GM19238 (cell line): ENCODE results near the gene NOL9.

Source experiments
- DNase-seq: peaks from one replicate; pipeline ENCODE4 v3.0.0; 2011; ENCODE audit warnings: low spot score; ENCODE audit not compliant: insufficient read length

NOL9 gene

DNA sequence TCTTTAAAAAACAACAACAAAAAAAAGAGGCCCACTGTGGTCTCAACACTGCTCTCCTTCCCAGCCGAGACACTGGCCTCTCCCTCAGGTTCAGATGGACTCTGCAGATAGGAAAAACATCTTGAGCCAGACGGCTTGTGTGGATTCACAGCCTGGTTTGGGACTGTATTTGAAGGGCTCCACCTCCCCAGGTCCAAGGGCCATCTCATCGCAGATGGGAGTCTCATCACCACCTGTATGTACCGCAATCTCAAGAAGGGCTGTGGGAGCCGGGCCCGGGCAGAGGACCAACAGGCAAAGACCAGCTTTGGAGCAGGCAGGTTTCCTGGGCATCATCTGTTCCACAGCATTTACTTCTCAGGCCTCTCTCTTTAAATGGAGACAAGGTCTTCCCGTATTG, 35.7 kb upstream of the NOL9 start:
- DNase-seq = no peak

DNA sequence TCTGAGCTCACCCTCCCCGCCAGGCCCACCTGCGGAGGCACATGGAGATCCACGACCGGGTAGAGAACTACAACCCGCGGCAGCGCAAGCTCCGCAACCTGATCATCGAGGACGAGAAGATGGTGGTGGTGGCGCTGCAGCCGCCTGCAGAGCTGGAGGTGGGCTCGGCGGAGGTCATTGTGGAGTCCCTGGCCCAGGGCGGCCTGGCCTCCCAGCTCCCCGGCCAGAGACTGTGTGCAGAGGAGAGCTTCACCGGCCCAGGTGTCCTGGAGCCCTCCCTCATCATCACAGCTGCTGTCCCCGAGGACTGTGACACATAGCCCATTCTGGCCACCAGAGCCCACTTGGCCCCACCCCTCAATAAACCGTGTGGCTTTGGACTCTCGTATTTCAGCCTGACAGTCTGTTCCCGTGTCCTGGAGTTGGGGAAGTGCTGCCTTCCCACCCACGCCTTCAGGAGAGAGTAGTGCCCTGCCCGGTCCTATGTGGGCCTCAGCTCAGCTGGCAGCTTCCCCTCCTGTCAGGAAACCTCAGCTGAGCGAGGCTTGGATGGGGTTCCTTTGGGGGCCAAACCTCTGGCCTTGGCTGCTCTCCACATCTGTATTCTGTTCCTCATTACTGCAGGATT, 34.7 kb upstream of the NOL9 start:
- DNase-seq = no peak

DNA sequence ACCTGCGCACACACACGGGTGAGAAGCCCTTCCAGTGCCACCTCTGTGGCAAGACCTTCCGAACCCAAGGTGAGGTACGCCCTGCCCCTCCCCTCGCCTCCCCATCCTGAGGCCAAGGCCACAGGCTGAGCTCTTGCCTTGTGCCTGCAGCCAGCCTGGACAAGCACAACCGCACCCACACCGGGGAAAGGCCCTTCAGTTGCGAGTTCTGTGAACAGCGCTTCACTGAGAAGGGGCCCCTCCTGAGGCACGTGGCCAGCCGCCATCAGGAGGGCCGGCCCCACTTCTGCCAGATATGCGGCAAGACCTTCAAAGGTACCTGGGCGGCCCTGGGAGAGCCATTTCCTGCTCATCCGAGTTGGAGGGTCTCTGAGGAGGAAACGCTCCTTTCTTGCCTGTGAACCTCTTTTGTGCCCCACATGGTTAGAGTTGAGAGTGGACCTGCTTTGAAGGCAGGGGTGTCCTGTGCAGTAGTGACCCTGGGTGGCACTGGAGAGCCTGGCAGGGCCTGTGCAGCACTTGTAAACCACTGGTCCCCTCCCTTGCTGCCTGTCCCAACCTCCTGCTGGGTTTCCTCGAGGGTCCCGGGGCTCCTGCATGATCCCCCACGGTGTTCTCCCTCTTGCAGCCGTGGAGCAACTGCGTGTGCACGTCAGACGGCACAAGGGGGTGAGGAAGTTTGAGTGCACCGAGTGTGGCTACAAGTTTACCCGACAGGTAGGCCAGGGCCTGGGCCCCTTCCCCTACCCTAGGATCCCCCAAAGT, 34.0 kb upstream of the NOL9 start:
- no peak for DNase-seq

DNA sequence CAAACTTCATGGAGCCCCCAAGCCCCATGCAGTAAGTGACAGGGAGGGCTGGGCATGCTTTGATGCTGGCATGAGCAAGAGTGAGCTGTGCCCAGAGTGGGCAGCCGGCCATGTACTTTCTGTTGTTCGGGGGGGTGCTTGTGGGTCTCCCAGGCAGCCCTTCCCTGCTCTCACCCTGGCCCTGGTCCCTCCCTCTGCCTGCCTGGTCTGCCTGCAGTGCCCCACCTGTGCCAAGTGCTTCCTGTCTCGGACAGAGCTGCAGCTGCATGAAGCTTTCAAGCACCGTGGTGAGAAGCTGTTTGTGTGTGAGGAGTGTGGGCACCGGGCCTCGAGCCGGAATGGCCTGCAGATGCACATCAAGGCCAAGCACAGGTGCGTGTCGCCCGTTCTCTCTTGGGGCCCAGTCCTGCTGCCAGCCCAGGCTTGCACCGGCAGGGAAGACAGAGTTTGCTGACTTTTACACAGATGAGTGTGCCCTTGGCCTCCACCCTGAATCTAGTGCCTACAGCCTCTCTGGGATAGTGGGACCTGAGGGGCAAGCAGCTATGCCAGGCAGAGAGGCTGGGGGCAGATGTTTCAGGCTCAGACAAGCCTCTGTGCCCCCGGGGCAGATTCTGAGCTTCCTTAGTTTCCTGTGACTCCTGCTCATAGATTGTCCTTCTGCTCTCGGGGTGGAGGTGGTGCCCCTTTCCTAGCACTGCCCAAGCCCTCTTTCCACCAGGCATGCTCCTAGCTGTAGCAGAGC, 33.1 kb upstream of the NOL9 start:
- DNase-seq = no peak

DNA sequence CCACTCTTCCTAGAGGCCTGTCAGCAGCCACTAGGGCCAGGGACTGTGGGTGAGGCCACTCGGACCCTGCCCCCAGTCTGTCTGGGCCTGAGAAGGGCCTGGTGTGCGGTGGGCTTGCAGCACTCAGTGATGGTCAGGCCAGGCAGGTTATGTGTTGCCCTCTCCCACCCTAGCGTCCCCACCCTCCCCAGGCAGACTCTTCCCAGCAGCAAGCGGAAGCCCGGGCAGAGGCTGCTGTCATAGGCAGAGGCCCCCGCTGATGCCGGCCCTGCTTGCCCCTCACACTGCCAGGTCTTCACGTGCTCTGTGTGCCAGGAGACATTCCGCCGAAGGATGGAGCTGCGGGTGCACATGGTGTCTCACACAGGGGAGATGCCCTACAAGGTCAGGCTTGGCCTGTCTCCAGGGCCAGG, 32.1 kb upstream of the NOL9 start:
- DNase-seq = no peak

DNA sequence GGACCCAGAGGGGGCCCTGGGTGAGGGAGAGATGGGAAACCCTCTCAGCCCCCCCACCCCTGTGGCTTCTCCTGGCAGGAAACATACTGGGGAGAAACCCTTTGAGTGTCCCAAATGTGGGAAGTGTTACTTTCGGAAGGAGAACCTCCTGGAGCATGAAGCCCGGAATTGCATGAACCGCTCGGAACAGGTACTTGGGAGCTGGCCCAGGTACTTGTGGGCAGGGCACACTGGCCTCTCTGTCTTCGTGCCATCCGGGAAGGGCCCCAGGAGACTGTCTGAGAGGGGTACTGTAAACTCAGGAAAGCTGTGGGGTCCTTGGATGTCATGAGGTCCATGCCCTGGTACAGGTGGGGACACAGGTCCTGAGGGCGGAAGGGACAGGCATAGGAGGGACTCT, 31.5 kb upstream of the NOL9 start:
- DNase-seq = no peak

DNA sequence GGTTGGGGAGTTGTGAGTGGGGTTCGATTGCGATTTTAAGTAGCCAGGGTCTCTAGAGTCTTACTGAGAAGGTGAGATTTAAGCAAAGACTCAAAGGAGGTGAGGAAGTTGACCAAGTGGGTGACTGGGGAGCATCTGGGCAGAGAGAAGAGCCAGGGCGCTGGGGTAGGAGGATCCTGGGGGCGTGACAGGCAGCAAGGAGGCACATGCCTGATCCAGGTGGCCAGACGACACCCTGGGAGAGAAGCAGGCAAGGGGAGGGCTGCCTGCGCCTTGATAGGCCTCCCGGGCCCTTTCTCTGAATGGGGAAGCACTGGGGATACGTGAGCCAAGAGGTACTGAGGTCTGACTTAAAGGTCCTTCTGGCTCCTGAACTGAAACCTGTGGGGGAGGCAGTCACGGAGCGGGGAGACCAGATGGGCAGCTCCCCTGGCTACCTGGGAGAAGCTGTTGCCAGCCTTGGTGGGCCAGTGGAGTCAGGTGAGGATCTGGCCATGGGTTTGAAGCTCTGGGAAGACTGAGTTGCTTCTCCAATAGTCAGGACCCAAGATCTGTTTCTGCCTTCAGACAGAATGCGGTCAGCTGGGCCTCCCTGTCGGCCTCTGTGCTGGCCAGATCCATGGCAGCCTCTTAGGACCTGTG, 30.9 kb upstream of the NOL9 start:
- DNase-seq = no peak

DNA sequence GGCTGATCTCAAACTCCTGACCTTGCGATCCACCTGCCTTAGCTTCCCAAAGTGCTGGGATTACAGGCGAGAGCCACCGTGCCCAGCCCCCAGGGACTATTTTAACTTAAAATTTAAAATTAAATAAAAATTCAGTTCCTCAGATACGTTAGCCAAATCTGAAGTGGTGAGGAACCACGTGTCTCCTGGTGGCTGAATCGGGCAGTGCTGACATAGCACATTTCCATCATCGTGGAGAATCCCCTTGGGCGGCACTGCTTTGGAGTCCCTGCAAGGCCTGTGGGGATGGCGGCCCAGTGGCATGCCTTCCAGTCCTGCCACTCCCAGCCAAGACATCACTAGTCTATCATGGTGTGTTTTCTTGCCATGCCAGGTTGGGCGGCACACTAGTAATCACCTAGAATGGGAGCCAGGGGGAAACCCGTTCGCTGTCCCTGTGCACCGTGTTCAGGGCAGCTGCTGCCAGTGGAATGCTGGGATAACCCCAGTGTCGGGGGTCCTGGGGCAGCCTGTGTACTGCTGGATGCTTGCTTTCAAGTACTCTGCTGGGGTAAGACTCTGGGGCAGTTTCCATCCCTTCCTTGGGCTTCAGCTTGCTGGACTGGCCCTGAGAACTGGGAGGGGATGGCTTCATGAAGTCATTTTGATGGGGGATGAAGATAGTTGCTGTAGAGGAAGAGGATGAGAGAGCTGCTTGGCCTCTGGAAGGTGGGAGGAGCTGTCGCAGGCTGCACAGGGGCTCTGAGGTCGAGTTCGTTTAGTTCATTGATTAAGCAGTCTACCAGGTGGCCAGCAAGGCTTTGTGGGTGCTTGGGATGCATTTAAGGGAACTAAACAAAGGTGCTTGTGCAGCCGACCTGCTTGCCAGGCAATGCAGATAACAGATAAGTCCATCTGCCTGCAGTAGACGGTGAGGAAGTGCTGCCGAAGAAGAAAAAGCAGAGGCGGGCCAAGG, 30.1 kb upstream of the NOL9 start:
- no peak for DNase-seq

DNA sequence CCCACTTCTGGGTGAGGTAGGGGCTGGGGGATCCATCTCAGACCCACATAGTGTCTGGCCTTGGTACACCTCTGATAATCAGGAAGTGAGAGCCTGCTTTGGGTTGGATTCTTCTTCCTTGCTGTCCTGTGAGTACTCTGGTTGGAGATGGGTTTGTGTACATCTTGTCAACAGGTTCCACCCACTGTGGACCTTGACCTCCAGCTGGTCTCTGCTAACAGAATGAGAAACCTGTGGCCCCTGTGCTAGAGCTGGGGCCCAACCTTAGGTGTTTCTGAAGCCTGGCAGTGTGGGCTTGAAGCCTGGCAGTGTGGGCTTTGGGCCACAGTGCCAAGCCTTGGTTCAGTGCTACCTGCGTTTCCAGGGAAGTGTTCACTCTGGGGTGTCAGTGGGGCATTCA, 28.1 kb upstream of the NOL9 start:
- DNase-seq = no peak

DNA sequence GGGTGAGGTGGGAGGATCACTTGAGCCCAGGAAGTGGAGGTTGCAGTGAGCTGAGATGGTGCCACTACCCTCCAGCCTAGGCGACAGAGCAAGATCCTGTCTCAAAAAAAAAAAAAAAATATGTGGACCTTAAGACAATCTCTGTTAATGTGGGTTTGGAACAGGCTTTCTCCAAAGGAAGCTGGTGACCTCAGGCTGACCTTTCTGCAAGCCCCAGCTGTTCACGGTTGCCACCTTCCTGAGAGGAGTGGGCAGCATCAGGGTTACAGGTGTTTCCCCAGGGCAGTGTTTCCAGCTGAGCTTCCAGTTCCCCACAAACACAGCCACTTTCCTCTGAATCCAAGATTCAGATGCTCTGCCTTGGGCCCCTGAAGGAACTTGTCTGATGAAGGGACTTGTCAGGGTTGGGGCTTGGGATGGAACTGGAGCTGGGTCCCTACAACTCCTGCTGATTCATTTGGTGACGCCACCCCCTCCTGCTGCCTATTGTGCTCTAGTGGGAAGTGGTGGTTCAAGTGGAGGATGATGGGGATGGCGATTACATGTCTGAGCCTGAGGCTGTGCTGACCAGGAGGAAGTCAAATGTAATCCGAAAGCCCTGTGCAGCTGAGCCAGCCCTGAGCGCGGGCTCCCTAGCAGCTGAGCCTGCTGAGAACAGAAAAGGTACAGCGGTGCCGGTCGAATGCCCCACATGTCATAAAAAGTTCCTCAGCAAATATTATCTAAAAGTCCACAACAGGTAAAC, 27.4 kb upstream of the NOL9 start:
- no peak for DNase-seq

DNA sequence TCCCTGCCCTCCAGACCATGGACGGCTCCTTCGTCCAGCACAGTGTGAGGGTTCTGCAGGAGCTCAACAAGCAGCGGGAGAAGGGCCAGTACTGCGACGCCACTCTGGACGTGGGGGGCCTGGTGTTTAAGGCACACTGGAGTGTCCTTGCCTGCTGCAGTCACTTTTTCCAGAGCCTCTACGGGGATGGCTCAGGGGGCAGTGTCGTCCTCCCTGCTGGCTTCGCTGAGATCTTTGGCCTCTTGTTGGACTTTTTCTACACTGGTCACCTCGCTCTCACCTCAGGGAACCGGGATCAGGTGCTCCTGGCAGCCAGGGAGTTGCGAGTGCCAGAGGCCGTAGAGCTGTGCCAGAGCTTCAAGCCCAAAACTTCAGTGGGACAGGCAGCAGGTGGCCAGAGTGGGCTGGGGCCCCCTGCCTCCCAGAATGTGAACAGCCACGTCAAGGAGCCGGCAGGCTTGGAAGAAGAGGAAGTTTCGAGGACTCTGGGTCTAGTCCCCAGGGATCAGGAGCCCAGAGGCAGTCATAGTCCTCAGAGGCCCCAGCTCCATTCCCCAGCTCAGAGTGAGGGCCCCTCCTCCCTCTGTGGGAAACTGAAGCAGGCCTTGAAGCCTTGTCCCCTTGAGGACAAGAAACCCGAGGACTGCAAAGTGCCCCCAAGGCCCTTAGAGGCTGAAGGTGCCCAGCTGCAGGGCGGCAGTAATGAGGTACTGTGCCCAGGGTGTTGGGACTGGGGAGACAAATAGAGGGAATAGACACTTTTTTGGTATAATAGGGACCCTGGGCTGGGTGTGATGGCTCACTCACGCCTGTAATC, 26.5 kb upstream of the NOL9 start:
- no peak for DNase-seq

DNA sequence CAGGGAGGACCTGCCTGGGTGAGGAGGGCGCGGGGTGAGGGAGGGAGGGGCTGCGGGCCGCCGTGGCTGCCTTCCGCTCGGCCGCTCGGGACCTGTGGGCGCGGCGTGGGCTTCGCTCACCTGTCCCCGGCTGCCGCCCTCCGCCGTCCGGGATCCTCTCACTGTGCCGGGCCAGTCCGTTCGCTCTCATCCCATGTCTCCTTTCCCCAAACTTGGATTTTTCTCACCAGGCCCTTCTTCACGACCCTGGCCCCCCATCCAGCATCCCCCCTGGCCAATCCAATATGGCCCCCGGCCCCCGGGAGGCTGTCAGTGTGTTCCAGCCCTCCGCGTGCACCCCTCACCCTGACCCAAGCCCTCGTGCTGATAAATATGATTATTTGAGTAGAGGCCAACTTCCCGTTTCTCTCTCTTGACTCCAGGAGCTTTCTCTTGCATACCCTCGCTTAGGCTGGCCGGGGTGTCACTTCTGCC, 25.8 kb upstream of the NOL9 start:
- no peak for DNase-seq

DNA sequence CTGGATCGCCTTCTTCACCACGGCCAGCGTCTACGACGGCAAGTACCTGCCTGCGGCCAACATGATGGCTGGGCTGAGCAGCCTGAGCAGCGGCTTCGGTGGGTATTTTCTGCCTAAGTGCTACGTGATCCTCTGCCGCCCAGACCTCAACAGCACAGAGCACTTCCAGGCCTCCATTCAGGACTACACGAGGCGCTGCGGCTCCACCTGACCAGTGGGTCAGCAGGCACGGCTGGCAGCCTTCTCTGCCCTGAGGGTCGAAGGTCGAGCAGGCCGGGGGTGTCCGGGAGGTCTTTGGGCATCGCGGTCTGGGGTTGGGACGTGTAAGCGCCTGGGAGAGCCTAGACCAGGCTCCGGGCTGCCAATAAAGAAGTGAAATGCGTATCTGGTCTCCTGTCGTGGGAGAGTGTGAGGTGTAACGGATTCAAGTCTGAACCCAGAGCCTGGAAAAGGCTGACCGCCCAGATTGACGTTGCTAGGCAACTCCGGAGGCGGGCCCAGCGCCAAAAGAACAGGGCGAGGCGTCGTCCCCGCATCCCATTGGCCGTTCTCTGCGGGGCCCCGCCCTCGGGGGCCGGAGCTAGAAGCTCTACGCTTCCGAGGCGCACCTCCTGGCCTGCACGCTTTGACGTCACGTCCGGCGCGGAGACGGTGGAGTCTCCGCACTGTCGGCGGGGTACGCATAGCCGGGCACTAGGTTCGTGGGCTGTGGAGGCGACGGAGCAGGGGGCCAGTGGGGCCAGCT, 25.2 kb upstream of the NOL9 start, which contains the start of gene ZBTB48:
TSS of gene ZBTB48 (plus strand) at position 621 of the 745 bp plus-strand sequence. CDS start 616 bp downstream, outside the sequence.
- DNase-seq = peak; percentile 100

DNA sequence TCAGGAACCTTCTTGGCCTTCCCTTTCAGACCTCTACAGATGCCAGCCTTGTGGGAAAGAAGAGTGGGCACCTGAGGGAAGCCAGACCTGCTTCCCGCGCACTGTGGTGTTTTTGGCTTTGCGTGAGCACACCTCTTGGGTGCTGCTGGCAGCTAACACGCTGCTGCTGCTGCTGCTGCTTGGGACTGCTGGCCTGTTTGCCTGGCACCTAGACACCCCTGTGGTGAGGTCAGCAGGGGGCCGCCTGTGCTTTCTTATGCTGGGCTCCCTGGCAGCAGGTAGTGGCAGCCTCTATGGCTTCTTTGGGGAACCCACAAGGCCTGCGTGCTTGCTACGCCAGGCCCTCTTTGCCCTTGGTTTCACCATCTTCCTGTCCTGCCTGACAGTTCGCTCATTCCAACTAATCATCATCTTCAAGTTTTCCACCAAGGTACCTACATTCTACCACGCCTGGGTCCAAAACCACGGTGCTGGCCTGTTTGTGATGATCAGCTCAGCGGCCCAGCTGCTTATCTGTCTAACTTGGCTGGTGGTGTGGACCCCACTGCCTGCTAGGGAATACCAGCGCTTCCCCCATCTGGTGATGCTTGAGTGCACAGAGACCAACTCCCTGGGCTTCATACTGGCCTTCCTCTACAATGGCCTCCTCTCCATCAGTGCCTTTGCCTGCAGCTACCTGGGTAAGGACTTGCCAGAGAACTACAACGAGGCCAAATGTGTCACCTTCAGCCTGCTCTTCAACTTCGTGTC, 24.5 kb upstream of the NOL9 start:
- DNase-seq = no peak

DNA sequence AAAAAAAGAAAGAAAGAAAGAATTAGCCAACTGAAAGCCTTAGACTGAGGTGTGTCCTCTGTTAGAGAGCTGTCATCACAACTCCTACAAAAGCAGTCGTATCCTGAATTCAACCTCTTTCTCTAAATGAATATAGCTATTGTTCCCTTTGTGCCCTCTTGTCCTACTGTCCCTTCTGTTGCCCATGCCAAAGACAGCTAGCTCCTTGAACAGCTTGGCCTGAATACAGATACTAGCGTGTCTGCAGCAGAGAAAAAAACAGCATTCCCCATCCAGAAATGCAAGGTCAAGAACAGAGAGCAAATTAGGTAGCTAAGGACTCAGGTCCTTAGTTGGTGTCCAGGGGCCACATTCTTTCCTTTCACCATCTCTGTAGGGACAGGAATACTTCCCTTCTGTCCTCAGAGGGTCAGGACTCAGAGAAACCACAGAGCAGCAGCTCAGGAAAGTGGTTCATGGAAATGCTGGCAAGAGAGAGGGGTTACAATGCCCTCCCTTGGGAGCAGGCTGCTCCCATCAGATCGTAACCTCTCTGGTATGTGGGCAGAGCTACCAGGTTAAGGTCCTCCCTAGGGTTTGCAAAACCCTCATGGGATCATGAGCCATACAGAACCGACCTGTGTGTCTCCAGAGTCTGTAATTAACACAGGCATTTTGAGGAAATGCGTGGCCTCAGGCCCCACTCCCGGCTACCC, 23.7 kb upstream of the NOL9 start:
- no peak for DNase-seq

DNA sequence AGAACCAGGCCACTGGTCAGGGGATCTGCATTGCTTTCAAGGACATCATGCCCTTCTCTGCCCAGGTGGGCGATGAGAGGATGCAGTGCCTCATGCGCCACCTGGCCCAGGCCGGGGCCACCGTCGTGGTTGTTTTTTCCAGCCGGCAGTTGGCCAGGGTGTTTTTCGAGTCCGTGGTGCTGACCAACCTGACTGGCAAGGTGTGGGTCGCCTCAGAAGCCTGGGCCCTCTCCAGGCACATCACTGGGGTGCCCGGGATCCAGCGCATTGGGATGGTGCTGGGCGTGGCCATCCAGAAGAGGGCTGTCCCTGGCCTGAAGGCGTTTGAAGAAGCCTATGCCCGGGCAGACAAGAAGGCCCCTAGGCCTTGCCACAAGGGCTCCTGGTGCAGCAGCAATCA, 20.5 kb upstream of the NOL9 start:
- DNase-seq = no peak

DNA sequence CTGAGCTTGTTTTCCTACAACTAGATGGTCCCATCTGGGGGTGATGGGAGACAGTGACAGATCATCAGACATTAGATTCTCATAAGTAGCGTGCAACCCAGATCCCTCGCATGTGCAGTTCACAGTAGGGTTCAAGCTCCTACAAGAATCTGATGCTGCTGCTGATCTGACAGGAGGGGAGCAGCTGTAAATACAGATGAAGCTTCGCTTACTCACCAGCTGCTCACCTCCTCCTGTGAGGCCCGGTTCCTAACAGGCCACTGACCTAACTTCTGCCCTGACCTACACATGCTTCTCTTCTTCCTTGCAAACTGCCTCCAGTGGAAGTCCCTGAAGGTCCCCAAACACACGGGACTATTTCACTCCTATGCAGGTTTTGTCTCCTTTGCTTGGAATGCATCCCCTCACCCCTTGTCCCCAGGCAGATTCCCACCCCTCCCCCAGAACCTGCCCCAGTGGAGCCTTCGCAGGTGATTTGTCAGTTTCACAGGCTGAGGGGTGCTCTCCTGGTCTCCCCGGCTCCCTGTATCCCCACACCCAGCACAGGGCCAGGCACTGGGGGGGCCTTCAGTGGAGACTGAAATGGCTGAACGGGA, 19.8 kb upstream of the NOL9 start:
- no peak for DNase-seq
